Effector memory CD4-positive, alpha-beta T cell (primary cell): ENCODE data around the gene MYPOP.

ENCODE experiments used
- DNase-seq, 3 donors: peaks; one replicate each; pipeline ENCODE4 v3.0.0-alpha.2; 2020
- H3K27ac ChIP-seq: 2 replicates; pipeline ENCODE4 v1.7.0; 2013; ENCODE audit warnings: mild to moderate bottlenecking, low read length, moderate library complexity; ENCODE audit not compliant: insufficient read depth, poor library complexity, severe bottlenecking
- H3K27me3 ChIP-seq: replicated peaks from 2 replicates; pipeline ENCODE4 v1.7.0; 2013; ENCODE audit warnings: mild to moderate bottlenecking, low read length; ENCODE audit not compliant: insufficient read depth, control insufficient read depth, poor library complexity, severe bottlenecking
- H3K36me3 ChIP-seq: 2 replicates; pipeline ENCODE4 v1.7.0; 2013; ENCODE audit warnings: mild to moderate bottlenecking, low read length, moderate library complexity; ENCODE audit not compliant: control insufficient read depth, insufficient read depth
- H3K4me1 ChIP-seq: 2 replicates; pipeline ENCODE4 v1.7.0; 2013; ENCODE audit warnings: low read length, mild to moderate bottlenecking; ENCODE audit not compliant: control insufficient read depth, insufficient read depth, poor library complexity, severe bottlenecking
- H3K4me3 ChIP-seq: 2 replicates; pipeline ENCODE4 v1.7.0; 2013; ENCODE audit warnings: low read length, low read depth, mild to moderate bottlenecking; ENCODE audit not compliant: insufficient read depth, poor library complexity, severe bottlenecking
- H3K9me3 ChIP-seq: 2 replicates; pipeline ENCODE4 v1.7.0; 2013; ENCODE audit warnings: mild to moderate bottlenecking, low read length, moderate library complexity; ENCODE audit not compliant: control insufficient read depth

Gene MYPOP

DNA sequence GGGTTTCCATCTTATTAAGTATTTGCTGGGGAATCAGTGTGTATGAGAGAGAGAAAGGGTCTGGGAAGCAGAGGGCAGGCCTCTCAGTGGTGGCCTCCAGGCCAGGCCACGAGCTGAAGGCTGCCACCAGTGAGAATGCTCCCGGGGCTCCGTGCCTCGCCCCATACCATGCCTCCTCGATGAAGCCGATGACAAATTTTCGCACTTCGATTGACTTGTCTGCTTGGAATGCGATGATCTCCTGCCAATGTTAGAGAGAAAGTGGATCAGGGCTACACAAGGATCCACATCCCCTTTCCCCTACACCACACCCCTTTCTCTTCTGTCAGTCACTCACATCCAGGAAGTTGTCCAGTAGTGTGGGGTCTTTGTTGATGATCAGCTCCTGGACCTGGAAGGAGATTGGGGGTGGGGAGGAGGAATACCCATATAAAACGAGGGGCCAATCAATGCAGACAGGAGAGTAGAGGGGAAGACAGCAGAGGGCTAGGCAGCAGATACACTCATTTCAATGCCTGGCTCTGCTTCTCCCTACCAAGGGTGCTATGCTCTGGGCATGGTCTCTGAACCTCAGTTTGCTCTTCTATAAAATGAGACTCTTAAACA lies 50.2 kb downstream of the MYPOP start:
- no peaks in the 10 kb centered on the region for H3K27me3 ChIP-seq
- H3K4me1 ChIP-seq = no peaks in the 10 kb centered on the region
- no peak for DNase-seq
- H3K9me3 ChIP-seq = no peaks in the 10 kb centered on the region
- no peak overlapping the region for H3K27ac ChIP-seq
- no peak overlapping the region for H3K4me3 ChIP-seq
- peaks cover 70% of the 10 kb centered on the region for H3K36me3 ChIP-seq

- Histone ChIP-seq H3K27me3 (no peaks in the 10 kb centered on the region), H3K9me3 (no peaks in the 10 kb centered on the region), H3K36me3 (peaks cover 72% of the 10 kb centered on the region), H3K4me3 (no peak overlapping the region), H3K4me1 (no peaks in the 10 kb centered on the region), H3K27ac (no peak overlapping the region)
- DNase-seq = no peak
Observed at GRCh38 chr19:45848922-45849321, 53.5 kb downstream of the MYPOP start.

DNA sequence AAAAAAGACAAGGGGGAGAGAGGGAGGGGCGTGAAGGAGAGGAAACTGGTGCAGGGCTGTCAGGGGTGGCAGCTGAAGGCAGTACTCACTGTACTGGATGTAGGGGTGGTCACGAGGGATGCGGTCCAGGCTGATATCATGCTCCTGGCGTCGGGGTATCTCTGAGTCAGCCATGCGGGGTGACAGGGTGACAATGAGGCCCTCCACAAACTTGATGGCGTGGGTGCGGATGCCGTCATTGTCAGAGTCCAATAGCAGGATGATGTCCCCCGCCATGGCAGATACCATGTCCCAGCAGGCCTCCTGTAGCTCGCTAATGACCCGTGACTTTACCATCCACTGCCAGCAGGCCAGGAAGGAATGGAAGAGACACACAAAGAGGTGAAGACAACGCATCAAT lies 54.8 kb downstream of the MYPOP start:
- Histone ChIP-seq H3K4me3 (no peak overlapping the region), H3K27ac (no peak overlapping the region), H3K36me3 (peaks cover 74% of the 10 kb centered on the region), H3K4me1 (no peaks in the 10 kb centered on the region), H3K9me3 (no peaks in the 10 kb centered on the region), H3K27me3 (no peaks in the 10 kb centered on the region)
- no peak for DNase-seq

DNA sequence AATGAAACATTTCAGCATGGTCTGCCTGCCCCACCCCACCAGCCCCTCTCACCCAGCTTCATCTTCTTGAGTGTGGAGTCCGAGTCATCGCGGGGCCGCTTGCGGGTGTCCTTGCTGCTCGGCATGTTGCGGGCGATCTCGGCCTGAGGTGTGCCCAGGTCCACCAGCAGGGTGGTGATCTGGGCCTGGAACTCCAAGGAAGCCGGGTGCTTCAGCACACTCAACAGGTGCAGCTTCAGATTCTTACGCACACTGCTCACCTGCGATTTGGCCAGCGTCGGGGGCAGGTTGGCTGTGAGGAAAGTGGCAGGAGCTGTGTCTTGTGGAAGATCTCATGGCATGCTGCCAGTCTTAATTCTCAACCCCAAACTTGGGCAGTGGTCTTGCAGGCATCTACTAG lies 60.2 kb downstream of the MYPOP start:
- peaks cover 61% of the 10 kb centered on the region for H3K36me3 ChIP-seq

More for the DNA sequence above, 60.2 kb downstream of the MYPOP start:
- Histone ChIP-seq H3K9me3 (no peaks in the 10 kb centered on the region), H3K27me3 (no peaks in the 10 kb centered on the region), H3K27ac (no peak overlapping the region), H3K4me3 (no peak overlapping the region), H3K4me1 (no peaks in the 10 kb centered on the region)
- no peak for DNase-seq
